IMR-90 (cell line): ENCODE data around the gene CEACAM7. TPM values are rescaled to one million over a fixed set of nuclear protein-coding genes. Genes with fewer than 3 reads are reported as not detected.

Source experiments
- ATAC-seq: fragments of 200-7000 bp; cut with Tn5 transposase; 2 replicates; pipeline ENCODE4 v1.9.1; 2020; ENCODE audit warnings: low read depth, mild to moderate bottlenecking, moderate library complexity
- BruUV-seq: library from RNA; stranded (reverse); fragments of 400-500 nt; replicated peaks from 2 replicates; lab custom pipeline; 2021; lab: Mats Ljungman, UMichigan
- CTCF ChIA-PET: fragments of 300-600 bp; formaldehyde crosslinking; extraction: SDS; loops from one replicate; lab custom pipeline; 2021; ENCODE audit warnings: antibody characterized with exemption; lab: Yijun Ruan, JAX
- POLR2A ChIA-PET: fragments of 300-600 bp; sonication (Branson Sonifier 250); formaldehyde crosslinking; loops from one replicate; lab custom pipeline; 2022; ENCODE audit warnings: antibody characterized with exemption; ENCODE audit not compliant: unreplicated experiment; lab: Charles Lee
- DNase-seq: peaks from one replicate; pipeline ENCODE4 v3.0.0; 2013
- H2AFZ ChIP-seq: replicated peaks from 2 replicates; pipeline ENCODE3; 2013; ENCODE audit warnings: low read length, mild to moderate bottlenecking; ENCODE audit not compliant: poor library complexity
- H2AK5ac ChIP-seq: 2 replicates; pipeline ENCODE4 v1.6.1; 2013; ENCODE audit warnings: low read depth, low read length, inconsistent platforms
- H2AK9ac ChIP-seq: replicated peaks from 2 replicates; pipeline ENCODE3; 2013; ENCODE audit warnings: mild to moderate bottlenecking, low read depth, low read length, moderate library complexity; ENCODE audit not compliant: poor library complexity
- H2BK120ac ChIP-seq: 2 replicates; pipeline ENCODE4 v1.6.1; 2013; ENCODE audit warnings: low read depth, low read length, inconsistent platforms
- H2BK15ac ChIP-seq: 3 replicates; pipeline ENCODE4 v1.6.1; 2013; ENCODE audit warnings: low read depth, low read length, inconsistent platforms
- H2BK20ac ChIP-seq: 2 replicates; pipeline ENCODE4 v1.6.1; 2013; ENCODE audit warnings: low read depth, mild to moderate bottlenecking, inconsistent platforms, low read length, moderate library complexity
- H2BK5ac ChIP-seq: 2 replicates; pipeline ENCODE4 v1.6.1; 2013; ENCODE audit warnings: mild to moderate bottlenecking, low read depth, low read length, inconsistent platforms; ENCODE audit not compliant: poor library complexity, severe bottlenecking
- H3K14ac ChIP-seq: replicated peaks from 2 replicates; pipeline ENCODE4 v1.6.1; 2013; ENCODE audit warnings: low read depth, low read length, inconsistent platforms
- H3K18ac ChIP-seq: 2 replicates; pipeline ENCODE4 v1.6.1; 2013; ENCODE audit warnings: low read depth, low read length, control low read depth
- H3K23ac ChIP-seq: 2 replicates; pipeline ENCODE4 v1.6.1; 2013; ENCODE audit warnings: low read depth, low read length, inconsistent platforms
- H3K27ac ChIP-seq: 2 replicates; pipeline ENCODE4 v1.5.1; 2013; ENCODE audit warnings: mild to moderate bottlenecking, control low read depth, low read length; ENCODE audit not compliant: insufficient read depth
- H3K27me3 ChIP-seq: 2 replicates; pipeline ENCODE4 v1.6.1; 2013; ENCODE audit warnings: low read length; ENCODE audit not compliant: control insufficient read depth, insufficient read depth
- H3K36me3 ChIP-seq: 2 replicates; pipeline ENCODE4 v1.6.1; 2013; ENCODE audit warnings: low read length, mixed read lengths; ENCODE audit not compliant: control insufficient read depth, insufficient read depth
- H3K4ac ChIP-seq: 2 replicates; pipeline ENCODE4 v1.6.1; 2013; ENCODE audit warnings: low read depth, low read length, inconsistent platforms
- H3K4me1 ChIP-seq: 2 replicates; pipeline ENCODE4 v1.6.1; 2013; ENCODE audit warnings: low read length, mixed read lengths; ENCODE audit not compliant: control insufficient read depth, insufficient read depth
- H3K4me2 ChIP-seq: 2 replicates; pipeline ENCODE4 v1.6.1; 2013; ENCODE audit warnings: low read depth, mild to moderate bottlenecking, control low read depth, low read length, moderate library complexity
- H3K4me3 ChIP-seq: 2 replicates; pipeline ENCODE4 v1.5.1; 2013; ENCODE audit warnings: low read depth, mild to moderate bottlenecking, control low read depth, low read length, moderate library complexity; ENCODE audit not compliant: insufficient read depth
- H3K56ac ChIP-seq: 2 replicates; pipeline ENCODE4 v1.6.1; 2013; ENCODE audit warnings: low read length, inconsistent platforms; ENCODE audit not compliant: insufficient read depth; ENCODE audit errors: extremely low read depth
- H3K79me1 ChIP-seq, 2 experiments: 2 replicates each; pipeline ENCODE4 v1.6.1; 2013; ENCODE audit warnings: low read length in 2 of 2, inconsistent platforms in 1 of 2, low read depth in 1 of 2
- H3K9ac ChIP-seq: 2 replicates; pipeline ENCODE4 v1.6.1; 2013; ENCODE audit warnings: low read depth, low read length, control low read depth
- H3K9me1 ChIP-seq: 2 replicates; pipeline ENCODE4 v1.6.1; 2013; ENCODE audit warnings: low read length, inconsistent platforms; ENCODE audit not compliant: insufficient read depth
- H3K9me3 ChIP-seq: 2 replicates; pipeline ENCODE4 v1.6.1; 2013; ENCODE audit warnings: low read length; ENCODE audit not compliant: control insufficient read depth, insufficient read depth
- H4K20me1 ChIP-seq: 2 replicates; pipeline ENCODE4 v1.6.1; 2013; ENCODE audit warnings: low read length, inconsistent platforms; ENCODE audit not compliant: insufficient read depth
- H4K5ac ChIP-seq: 2 replicates; pipeline ENCODE4 v1.6.1; 2013; ENCODE audit warnings: mild to moderate bottlenecking, low read depth, low read length, control low read depth
- H4K8ac ChIP-seq, 2 experiments: 2 replicates each; pipeline ENCODE4 v1.6.1; 2013; ENCODE audit warnings: low read depth in 2 of 2, low read length in 2 of 2, control low read depth in 1 of 2, inconsistent platforms in 1 of 2
- H4K91ac ChIP-seq: 2 replicates; pipeline ENCODE4 v1.6.1; 2013; ENCODE audit warnings: low read depth, low read length, inconsistent platforms; ENCODE audit not compliant: insufficient read depth
- BHLHE40 ChIP-seq: fragments of 150-350 bp; IDR thresholded peaks from 2 replicates; pipeline ENCODE4 v1.6.1; 2016; ENCODE audit warnings: mild to moderate bottlenecking, low read depth, low read length
- CEBPB ChIP-seq: IDR thresholded peaks from 2 replicates; pipeline ENCODE4 v1.6.1; 2012; ENCODE audit warnings: low read depth, low read length, improper control_type of control experiment
- CTCF ChIP-seq: conservative IDR thresholded peaks from 2 replicates; pipeline ENCODE4 v1.5.1; 2012; ENCODE audit warnings: mild to moderate bottlenecking, low read depth, low read length, improper control_type of control experiment
- FOS ChIP-seq: fragments of 150-350 bp; IDR thresholded peaks from 2 replicates; pipeline ENCODE4 v1.6.1; 2016; ENCODE audit warnings: low read depth, low read length
- MAFK ChIP-seq: IDR thresholded peaks from 2 replicates; pipeline ENCODE4 v1.6.1; 2012; ENCODE audit warnings: low read depth, low read length, improper control_type of control experiment
- MAZ ChIP-seq: IDR thresholded peaks from 2 replicates; pipeline ENCODE4 v1.6.1; 2012; ENCODE audit warnings: low read depth, mild to moderate bottlenecking, low read length, improper control_type of control experiment, moderate library complexity, borderline replicate concordance
- MXI1 ChIP-seq: IDR thresholded peaks from 2 replicates; pipeline ENCODE4 v1.6.1; 2012; ENCODE audit warnings: low read depth, mild to moderate bottlenecking, low read length, moderate library complexity, borderline replicate concordance
- NFE2L2 ChIP-seq: fragments of 150-350 bp; IDR thresholded peaks from 2 replicates; pipeline ENCODE4 v1.6.1; 2016; ENCODE audit warnings: low read depth, mild to moderate bottlenecking, low read length
- RAD21 ChIP-seq: IDR thresholded peaks from 2 replicates; pipeline ENCODE4 v1.6.1; 2012; ENCODE audit warnings: low read length, improper control_type of control experiment
- RCOR1 ChIP-seq: IDR thresholded peaks from 2 replicates; pipeline ENCODE4 v1.6.1; 2012; ENCODE audit warnings: mild to moderate bottlenecking, low read length, improper control_type of control experiment; ENCODE audit not compliant: insufficient replicate concordance
- RFX5 ChIP-seq: IDR thresholded peaks from 2 replicates; pipeline ENCODE4 v1.8.0; 2012; ENCODE audit warnings: low read depth, mild to moderate bottlenecking, low read length, moderate library complexity
- SMC3 ChIP-seq: fragments of 150-350 bp; IDR thresholded peaks from 2 replicates; pipeline ENCODE4 v1.6.1; 2016; ENCODE audit warnings: low read depth, mild to moderate bottlenecking, antibody characterized with exemption, low read length, moderate library complexity
- USF2 ChIP-seq: fragments of 150-350 bp; IDR thresholded peaks from 2 replicates; pipeline ENCODE4 v1.6.1; 2017; ENCODE audit warnings: mild to moderate bottlenecking, antibody characterized with exemption, low read length, low read depth
- WGBS, 2 experiments: methylation state at CpG; one replicate each; pipeline versions ENCODE4 v1.1.5 to v1.1.7; 2013; ENCODE audit warnings: missing lambda C conversion rate in 2 of 2; ENCODE audit not compliant: insufficient read length in 1 of 2; ENCODE audit errors: extremely low coverage in 2 of 2; 5-methylcytosine and 5-hydroxymethylcytosine counted together
- dilution Hi-C: fragments of 300-500 bp; cut with HindIII; formaldehyde crosslinking; loops from one replicate; pipeline ENCODE4 v1.14.3; 2018; ENCODE audit warnings: low sequenced_read_pairs; ENCODE audit not compliant: unreplicated experiment
- in situ Hi-C: fragments of 300-500 bp; cut with MboI; formaldehyde crosslinking; loops from 3 replicates; pipeline ENCODE4 v1.14.3; 2019; ENCODE audit warnings: low sequenced_read_pairs, inconsistent platforms, mixed read lengths
- intact Hi-C: fragments of 100-400 bp; cut with micrococcal nuclease; formaldehyde crosslinking; loops from 2 replicates; pipeline ENCODE4 v1.10.0; 2022
- polyA plus RNA-seq, 3 experiments: library from polyadenylated mRNA; depleted of rRNA; stranded (reverse); fragments of >200 nt; gene quantifications; 2 replicates each; pipeline ENCODE4 v1.2.3, GENCODE V29; 2012; ENCODE audit warnings: low replicate concordance in 1 of 3
- total RNA-seq: library from RNA; depleted of rRNA; stranded (reverse); fragments of >200 nt; gene quantifications from 2 replicates; pipeline ENCODE4 v1.2.3, GENCODE V29; 2012

Gene CEACAM7
- total and polyA plus RNA-seq, 2 of the 4 experiments (the other 2 are of a cell fraction) = not detected

- Histone ChIP-seq H3K79me1 (no peaks in the 10 kb centered on the region), H4K8ac (no peak overlapping the region), H4K91ac (no peak overlapping the region), H3K4me1 (no peaks in the 10 kb centered on the region), H3K27me3 (peaks cover 2% of the 10 kb centered on the region), H2BK15ac (no peak overlapping the region), H3K4me2 (no peak overlapping the region), H3K14ac (no peak overlapping the region), H3K36me3 (no peaks in the 10 kb centered on the region), H4K5ac (no peak overlapping the region), H3K27ac (no peak overlapping the region), H3K9me1 (no peaks in the 10 kb centered on the region), H2BK20ac (no peak overlapping the region), H3K4me3 (no peak overlapping the region), H2AFZ (no peak overlapping the region), H3K18ac (no peak overlapping the region), H2AK9ac (no peak overlapping the region), H2AK5ac (no peak overlapping the region), H3K4ac (no peak overlapping the region), H3K23ac (no peak overlapping the region), H2BK5ac (no peak overlapping the region), H2BK120ac (no peak overlapping the region), H3K56ac (no peak overlapping the region), H4K20me1 (no peaks in the 10 kb centered on the region), H3K9me3 (no peaks in the 10 kb centered on the region), H3K9ac (no peak overlapping the region)
- no peak for ATAC-seq
- ChIA-PET POLR2A (no interaction called here), CTCF (no interaction called here)
- no CpG with 5 or more reads among the region's 5 CpGs for WGBS, 2 experiments
- no peak for DNase-seq
- no TSS peak for BruUV-seq
- dilution Hi-C loops (no loop called here), in situ Hi-C loops (no loop called here), intact Hi-C loops (no loop called here)
- TF ChIP-seq BHLHE40 (no peak), MAZ (no peak), CTCF (no peak), MAFK (no peak), FOS (no peak), CEBPB (no peak), RAD21 (no peak), USF2 (no peak), RFX5 (no peak), SMC3 (no peak), MXI1 (no peak), RCOR1 (no peak), NFE2L2 (no peak)
These were observed 47.1 kb upstream of the CEACAM7 start for GRCh38 chr19:41735071-41735600.
